ENCODE data around the gene RCOR1.

The RCOR1 gene

GRCh38 chr14:102723650-102724049 is 131.2 kb downstream of the RCOR1 start:
- DNase-seq (ENCODE audit: low read depth in 2 of 2): no peak

DNA sequence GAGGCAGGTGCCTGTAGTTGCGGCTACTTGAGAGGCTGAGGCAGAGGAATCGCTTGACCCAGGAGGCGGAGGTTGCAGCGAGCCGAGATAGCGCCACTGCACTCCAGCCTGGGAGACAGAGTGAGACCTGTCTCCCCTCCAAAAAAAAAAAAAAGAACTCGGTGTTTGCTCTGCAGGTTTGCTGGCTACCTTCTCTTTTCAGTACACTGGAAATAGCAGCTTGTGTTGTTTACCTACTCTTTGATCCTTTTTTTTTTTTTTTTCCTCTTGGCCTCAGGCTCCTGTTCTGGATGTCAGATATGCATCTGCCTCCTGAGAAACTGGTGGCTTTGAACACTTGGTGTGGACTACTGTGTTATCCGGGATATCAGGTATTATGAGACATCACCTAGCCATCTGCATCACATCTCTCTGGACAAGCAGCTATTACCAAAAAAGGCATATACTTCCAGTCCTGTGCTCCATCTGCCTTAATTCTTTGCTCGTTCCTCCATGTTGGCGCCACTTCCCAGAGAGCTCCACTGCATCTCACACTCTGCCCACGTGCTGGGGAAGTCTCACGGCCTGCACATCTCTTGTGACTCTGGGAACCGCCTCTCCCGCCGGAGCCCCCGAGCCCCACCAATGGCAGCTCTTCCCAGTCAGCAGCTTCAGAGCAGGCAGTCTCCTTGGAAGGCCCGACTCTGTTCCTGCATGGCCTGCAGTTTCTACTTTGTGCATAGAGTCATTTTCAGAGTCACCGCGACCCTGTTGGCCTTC is 133.9 kb downstream of the RCOR1 start:
- DNase-seq (ENCODE audit: low read depth in 2 of 2): no peak

DNA sequence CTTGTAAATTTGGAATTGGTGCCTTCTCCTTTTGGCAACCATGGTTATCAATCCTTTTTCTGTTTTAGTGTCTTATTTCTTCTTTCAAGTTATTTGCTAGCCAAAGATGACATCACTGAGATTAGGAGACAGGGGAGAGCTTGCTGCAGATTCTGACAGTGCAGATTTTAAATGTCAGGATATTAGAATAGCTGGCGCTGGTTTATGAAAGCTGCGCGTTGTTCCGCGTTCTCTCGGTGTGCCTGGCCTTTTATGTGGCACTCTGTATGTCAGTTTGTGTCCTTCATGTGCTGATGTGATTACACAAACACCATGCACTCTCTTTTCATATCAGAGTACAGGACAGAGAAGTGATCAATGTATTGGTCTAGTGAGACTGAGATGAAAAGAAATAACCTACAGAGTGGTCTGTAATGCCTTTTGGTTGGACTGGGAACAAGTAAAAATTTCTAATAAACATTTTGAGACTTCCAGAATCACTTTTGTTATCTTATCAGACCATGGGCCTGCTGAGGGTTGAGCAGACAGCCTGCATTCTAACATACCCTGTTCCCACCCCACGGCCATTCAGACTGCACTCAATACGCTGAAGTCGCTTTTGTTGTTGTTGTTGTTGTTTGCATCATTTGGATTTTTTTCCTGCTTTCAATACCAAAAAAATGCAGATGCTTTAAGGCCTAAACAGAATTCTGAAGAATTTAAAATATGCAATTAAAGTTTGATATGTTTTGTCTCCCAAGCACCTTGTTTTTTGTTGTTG is 135.1 kb downstream of the RCOR1 start:
- DNase-seq (ENCODE audit: low read depth in 2 of 2): no peak

GRCh38 chr14:102728501-102728900 is 136.1 kb downstream of the RCOR1 start:
- no peak for DNase-seq (ENCODE audit: low read depth in 2 of 2)

DNA sequence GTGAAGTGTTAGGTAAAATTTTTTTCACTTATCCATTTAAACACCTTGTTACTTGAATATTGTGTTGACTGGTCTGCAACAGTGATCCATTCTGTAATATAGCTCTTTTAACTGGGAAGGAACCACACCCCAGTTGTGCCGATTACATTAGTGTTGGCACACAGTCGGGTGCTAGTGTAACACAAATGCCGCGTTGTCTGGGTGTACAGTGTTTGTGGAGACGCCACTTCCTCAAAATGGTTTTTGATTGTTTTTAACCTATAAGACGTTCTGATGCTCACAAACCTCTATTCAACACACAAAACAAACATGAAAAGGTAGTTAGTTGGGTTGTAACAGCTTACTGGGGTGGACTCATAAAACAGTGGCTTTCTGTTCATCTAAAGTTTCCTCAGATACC is 136.8 kb downstream of the RCOR1 start:
- no peak for DNase-seq (ENCODE audit: low read depth in 2 of 2)

- DNase-seq (ENCODE audit: low read depth in 2 of 2): no peak
Observed at GRCh38 chr14:102729825-102730224, 137.4 kb downstream of the RCOR1 start.

DNA sequence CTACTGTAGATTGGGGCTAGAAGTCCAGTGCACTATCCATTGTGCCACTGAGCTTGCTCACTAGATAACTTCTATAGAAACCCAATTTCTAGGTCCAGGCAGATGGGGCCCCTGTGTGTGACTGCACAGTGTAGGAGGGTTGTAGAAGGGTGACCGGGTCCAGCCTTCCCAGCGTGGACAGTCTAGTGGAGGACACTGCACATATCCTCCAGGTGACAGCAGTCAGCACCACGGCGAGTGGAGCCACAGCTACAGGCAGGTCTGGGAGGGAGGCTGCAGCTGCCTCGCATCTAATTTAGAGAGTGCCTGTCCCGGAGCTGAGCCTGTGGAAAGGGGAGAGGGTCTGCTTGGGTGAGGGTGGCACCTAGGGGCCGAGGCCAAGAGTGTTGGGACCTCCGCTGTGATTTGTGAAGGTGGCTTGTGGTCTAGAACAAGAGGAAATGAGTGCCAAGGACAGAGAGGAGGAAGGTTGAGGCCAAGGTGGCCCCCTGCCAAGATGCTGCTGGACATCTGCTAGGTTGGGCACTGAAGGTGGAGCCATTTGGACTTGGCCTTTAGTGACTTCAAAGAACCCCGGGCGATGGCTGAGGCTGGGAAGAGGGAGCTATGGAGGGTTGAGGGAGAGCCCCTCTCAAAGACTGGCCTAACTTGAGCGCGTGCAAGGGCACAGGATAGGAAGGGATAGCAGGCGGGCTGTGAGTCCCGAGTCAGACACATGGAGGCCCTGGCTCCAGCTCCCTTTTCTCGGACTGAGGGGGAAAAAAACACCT is 138.8 kb downstream of the RCOR1 start:
- DNase-seq (ENCODE audit: low read depth in 2 of 2): no peak

- DNase-seq (ENCODE audit: low read depth in 2 of 2): no peak
Observed at GRCh38 chr14:102731871-102732800, 139.7 kb downstream of the RCOR1 start.

DNA sequence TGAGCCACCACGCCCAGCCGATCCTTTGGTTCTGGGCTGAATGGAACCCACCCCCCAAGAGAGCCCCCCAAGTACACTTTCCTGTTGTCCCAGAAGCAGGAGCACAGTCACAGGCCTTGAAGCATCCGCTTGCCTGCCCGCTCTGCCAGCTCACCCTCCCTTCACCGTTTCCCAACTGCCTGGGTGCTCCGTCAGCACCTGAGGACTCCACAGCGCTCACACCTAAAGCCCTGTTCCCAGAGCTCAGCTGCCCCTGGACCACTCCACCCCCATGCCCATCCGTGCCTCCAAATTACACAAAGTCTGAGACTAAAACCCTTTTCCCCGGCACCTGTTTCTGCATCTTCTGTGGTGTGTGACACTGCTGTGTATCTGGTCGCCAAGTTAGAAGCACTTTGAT is 140.5 kb downstream of the RCOR1 start:
- DNase-seq (ENCODE audit: low read depth in 2 of 2): no peak

DNA sequence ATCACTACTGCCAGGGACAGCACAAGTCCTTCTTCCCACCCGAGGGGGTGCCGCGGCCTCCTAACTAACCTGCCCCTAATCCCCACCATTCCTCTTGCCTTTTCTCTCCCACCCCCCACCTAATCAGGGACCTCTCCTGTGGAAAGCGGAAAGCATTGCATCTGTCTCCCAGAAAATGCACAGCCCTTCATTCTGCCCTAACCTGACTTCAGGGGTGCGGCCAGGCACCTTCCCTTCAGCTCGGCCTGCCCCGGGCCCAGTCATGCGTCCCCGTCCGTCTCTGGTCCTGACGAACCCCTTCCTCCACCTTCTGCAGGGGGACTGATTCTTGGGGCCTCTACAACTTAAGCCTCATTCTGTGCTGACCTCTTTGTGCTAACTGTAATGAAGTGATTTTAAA is 140.9 kb downstream of the RCOR1 start:
- no peak for DNase-seq (ENCODE audit: low read depth in 2 of 2)

DNA sequence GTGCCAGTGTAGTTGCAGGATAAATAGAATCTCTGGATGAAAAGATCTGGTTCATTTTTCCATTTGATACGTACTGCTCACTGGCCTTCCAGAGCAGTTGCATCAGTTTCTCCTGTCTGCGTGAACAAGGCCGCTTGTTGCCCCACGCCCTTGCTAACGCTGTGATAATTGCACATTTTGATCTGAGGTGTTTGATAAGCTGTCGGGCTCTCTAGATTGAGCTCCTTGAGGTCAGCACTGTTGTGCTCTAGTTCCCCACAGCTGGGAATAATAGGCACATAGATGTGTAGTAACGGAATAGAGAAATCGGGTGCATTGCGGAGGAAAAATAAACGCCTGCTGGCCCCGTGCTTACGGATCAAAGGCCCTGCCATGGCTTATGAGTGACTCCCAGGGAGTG is 142.0 kb downstream of the RCOR1 start:
- DNase-seq (ENCODE audit: low read depth in 2 of 2): no peak

GRCh38 chr14:102736956-102737355 is 144.5 kb downstream of the RCOR1 start:
- no peak for DNase-seq (ENCODE audit: low read depth in 2 of 2)

GRCh38 chr14:102737402-102738372 is 145.2 kb downstream of the RCOR1 start:
- no peak for DNase-seq (ENCODE audit: low read depth in 2 of 2)

GRCh38 chr14:102738373-102739189 is 146.1 kb downstream of the RCOR1 start:
- no peak for DNase-seq (ENCODE audit: low read depth in 2 of 2)

- DNase-seq (ENCODE audit: low read depth in 2 of 2): no peak
Observed at GRCh38 chr14:102739190-102739469, 146.7 kb downstream of the RCOR1 start.

- no peak for DNase-seq (ENCODE audit: low read depth in 2 of 2)
Observed at GRCh38 chr14:102746634-102747438, 154.4 kb downstream of the RCOR1 start.

DNA sequence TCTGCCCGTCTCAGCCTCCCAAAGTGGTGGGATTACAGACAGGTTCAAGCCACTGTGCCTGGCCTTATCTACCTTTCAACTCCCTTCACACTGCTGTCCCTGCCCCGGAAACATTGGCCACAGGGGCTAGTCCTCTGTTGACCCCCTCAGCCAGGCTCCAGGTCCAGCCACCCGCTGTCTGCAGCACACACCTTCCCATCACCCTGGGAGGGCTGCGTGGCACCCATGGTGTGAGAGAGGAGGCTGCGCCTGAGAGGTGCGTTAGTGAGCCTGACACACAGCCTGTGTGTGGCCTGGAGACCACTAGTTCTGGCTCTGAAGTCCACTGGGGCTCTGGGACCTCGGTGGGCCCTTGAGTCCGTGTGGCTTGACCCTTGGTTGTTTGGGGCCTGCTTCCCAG is 156.4 kb downstream of the RCOR1 start:
- no peak for DNase-seq (ENCODE audit: low read depth in 2 of 2)

GRCh38 chr14:102749393-102750305 is 157.2 kb downstream of the RCOR1 start:
- no peak for DNase-seq (ENCODE audit: low read depth in 2 of 2)
